HepG2 (cell line): ENCODE results near the gene ZNF121. TPM values are rescaled to one million over a fixed set of nuclear protein-coding genes. Genes with fewer than 3 reads are reported as not detected.

Experiments
- BRCA1 ChIP-seq: sonication (generic); formaldehyde crosslinking; IDR thresholded peaks from 2 replicates; pipeline ENCODE4 v1.4.0; 2020; ENCODE audit warnings: missing genetic modification reagents
- HNF4A ChIP-seq: sonication (generic); formaldehyde crosslinking; IDR thresholded peaks from 2 replicates; pipeline ENCODE4 v1.4.0; 2020; ENCODE audit warnings: missing genetic modification reagents
- MXD4 ChIP-seq: IDR thresholded peaks from 2 replicates; pipeline ENCODE4 v1.6.1; 2016; ENCODE audit warnings: mild to moderate bottlenecking, missing biosample characterization, missing genetic modification reagents
- MYC ChIP-seq: sonication (generic); formaldehyde crosslinking; IDR thresholded peaks from 2 replicates; pipeline ENCODE4 v1.9.0; 2021; ENCODE audit warnings: missing genetic modification reagents, borderline replicate concordance
- NCOA5 ChIP-seq: sonication (generic); formaldehyde crosslinking; IDR thresholded peaks from 2 replicates; pipeline ENCODE4 v1.4.0; 2020; ENCODE audit warnings: missing genetic modification reagents
- POGK ChIP-seq: sonication (generic); formaldehyde crosslinking; conservative IDR thresholded peaks from 2 replicates; pipeline ENCODE4 v1.8.0; 2022; ENCODE audit warnings: mild to moderate bottlenecking, moderate library complexity, missing genetic modification reagents
- TBX2 ChIP-seq: sonication (generic); formaldehyde crosslinking; IDR thresholded peaks from 2 replicates; pipeline ENCODE4 v1.5.0; 2020; ENCODE audit warnings: missing genetic modification reagents, mild to moderate bottlenecking, borderline replicate concordance
- TEF ChIP-seq: sonication (generic); formaldehyde crosslinking; IDR thresholded peaks from 2 replicates; pipeline ENCODE4 v1.5.0; 2020; ENCODE audit warnings: missing genetic modification reagents
- TFE3 ChIP-seq: IDR thresholded peaks from 2 replicates; pipeline ENCODE4 v1.6.1; 2016
- YEATS4 ChIP-seq: sonication (generic); formaldehyde crosslinking; IDR thresholded peaks from 2 replicates; pipeline ENCODE4 v1.4.0; 2020; ENCODE audit warnings: missing genetic modification reagents, borderline replicate concordance
- ZFX ChIP-seq: sonication (generic); formaldehyde crosslinking; IDR thresholded peaks from 2 replicates; pipeline ENCODE4 v1.4.0; 2020; ENCODE audit warnings: mild to moderate bottlenecking, low read depth, missing genetic modification reagents, moderate library complexity
- ZNF20 ChIP-seq: sonication (generic); formaldehyde crosslinking; IDR thresholded peaks from 2 replicates; pipeline ENCODE4 v1.4.0; 2020; ENCODE audit warnings: mild to moderate bottlenecking, moderate library complexity, missing genetic modification reagents
- ZNF350 ChIP-seq: sonication (generic); formaldehyde crosslinking; IDR thresholded peaks from 2 replicates; pipeline ENCODE4 v1.4.0; 2020; ENCODE audit warnings: mild to moderate bottlenecking, low read depth, missing genetic modification reagents, borderline replicate concordance
- ZNF616 ChIP-seq: sonication (generic); formaldehyde crosslinking; IDR thresholded peaks from 2 replicates; pipeline ENCODE4 v1.5.0; 2020; ENCODE audit warnings: low read depth, mild to moderate bottlenecking, missing genetic modification reagents
- ZNF747 ChIP-seq: sonication (generic); formaldehyde crosslinking; IDR thresholded peaks from 2 replicates; pipeline ENCODE4 v1.8.1; 2023; ENCODE audit warnings: missing genetic modification reagents, mild to moderate bottlenecking, borderline replicate concordance
- ZSCAN30 ChIP-seq: sonication (generic); formaldehyde crosslinking; IDR thresholded peaks from 2 replicates; pipeline ENCODE4 v1.5.0; 2020; ENCODE audit warnings: mild to moderate bottlenecking, missing genetic modification reagents
- polyA plus RNA-seq, 8 experiments: library from polyadenylated mRNA; depleted of rRNA in 3 of 8; stranded (reverse) in 7 of 8; unstranded in 1 of 8; fragments of >200 nt; fragmentation: Illumina TruSeq in 4 of 8; extraction: Trizol in 4 of 8; gene quantifications; 2 replicates each; pipeline versions ENCODE4 v1.2.1 to v1.2.3, GENCODE V29; 2011 to 2016; ENCODE audit warnings: low read depth in 4 of 8, missing spikeins in 1 of 8, mixed read lengths in 1 of 8; ENCODE audit not compliant: insufficient read depth in 1 of 8
- total RNA-seq, 5 experiments: library from RNA; depleted of rRNA; stranded (reverse); fragments of >200 nt; fragmentation: Illumina TruSeq; extraction: Trizol; gene quantifications; 2 replicates each; pipeline ENCODE4 v1.2.3, GENCODE V29; 2016; ENCODE audit warnings: low read depth in 1 of 5
- TF ChIP-seq, protein P1 (sequence below): sonication (generic); formaldehyde crosslinking; IDR thresholded peaks from 2 replicates; pipeline ENCODE4 v1.5.1; 2020; ENCODE audit warnings: mild to moderate bottlenecking, missing genetic modification reagents, borderline replicate concordance
- TF ChIP-seq, protein P2 (sequence below): sonication (generic); formaldehyde crosslinking; IDR thresholded peaks from 2 replicates; pipeline ENCODE4 v1.8.0; 2022; ENCODE audit warnings: missing genetic modification reagents, mild to moderate bottlenecking, borderline replicate concordance
- TF ChIP-seq, protein P3 (sequence below): sonication (generic); formaldehyde crosslinking; IDR thresholded peaks from 2 replicates; pipeline ENCODE4 v1.8.0; 2022; ENCODE audit warnings: mild to moderate bottlenecking, missing genetic modification reagents, moderate library complexity

ZNF121 gene
- total and polyA plus RNA-seq, 2 of the 13 experiments (the other 11 are each of a cell fraction or from before 2014, with no cell fraction given), result 7.8 to 56.3 TPM

DNA sequence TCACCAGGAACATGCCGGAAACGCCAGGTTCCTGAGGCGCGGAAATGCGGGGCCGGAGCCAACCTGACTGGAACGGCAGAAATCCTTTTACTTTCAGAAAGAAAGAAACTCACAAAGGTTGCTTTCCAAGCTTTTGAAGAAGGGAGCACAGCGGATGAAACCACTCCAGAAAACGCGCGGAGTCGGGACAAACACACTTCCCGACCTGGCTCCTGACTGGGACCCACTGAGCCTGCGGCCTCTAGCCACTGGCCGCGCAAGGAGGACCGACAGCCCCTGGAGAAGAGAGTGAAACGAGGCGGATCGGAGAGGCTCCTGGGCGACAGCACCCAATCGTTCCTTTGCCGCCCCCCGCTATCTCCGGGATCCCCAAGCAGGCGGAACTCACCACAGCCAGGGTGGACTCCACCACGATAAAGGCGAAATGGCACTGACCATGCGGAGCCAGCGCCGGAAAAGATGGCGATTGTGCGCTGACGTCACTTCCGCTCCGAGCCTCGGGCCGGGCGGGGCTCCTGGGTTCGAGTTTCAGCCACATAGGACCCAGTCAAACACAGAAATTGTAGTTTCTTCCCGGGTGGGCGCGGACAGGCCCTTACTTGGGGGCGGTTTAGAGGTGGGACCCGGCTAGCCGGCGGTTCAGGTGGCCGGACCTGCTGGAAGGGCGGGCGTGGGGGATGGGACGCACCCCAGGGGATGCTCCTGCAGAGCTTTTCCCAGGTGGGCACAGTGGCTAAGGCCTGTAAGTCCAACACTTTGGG lies at the start of gene ZNF121 (continued):
- TF ChIP-seq, protein P1, sequence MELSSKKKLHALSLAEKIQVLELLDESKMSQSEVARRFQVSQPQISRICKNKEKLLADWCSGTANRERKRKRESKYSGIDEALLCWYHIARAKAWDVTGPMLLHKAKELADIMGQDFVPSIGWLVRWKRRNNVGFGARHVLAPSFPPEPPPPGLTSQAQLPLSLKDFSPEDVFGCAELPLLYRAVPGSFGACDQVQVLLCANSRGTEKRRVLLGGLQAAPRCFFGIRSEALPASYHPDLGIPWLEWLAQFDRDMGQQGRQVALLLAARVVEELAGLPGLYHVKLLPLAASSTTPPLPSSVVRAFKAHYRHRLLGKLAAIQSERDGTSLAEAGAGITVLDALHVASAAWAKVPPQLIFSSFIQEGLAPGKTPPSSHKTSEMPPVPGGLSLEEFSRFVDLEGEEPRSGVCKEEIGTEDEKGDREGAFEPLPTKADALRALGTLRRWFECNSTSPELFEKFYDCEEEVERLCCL (CRISPR knock-in tag), result peak; percentile 55; the same call in 1 of the 2 replicates
- TF ChIP-seq TEF, result 0 out of 2 replicates have a peak, but pooled peaks have one; percentile 64
- peak; percentile 98 for TF ChIP-seq YEATS4 (CRISPR knock-in tag)
- TF ChIP-seq, protein P2, sequence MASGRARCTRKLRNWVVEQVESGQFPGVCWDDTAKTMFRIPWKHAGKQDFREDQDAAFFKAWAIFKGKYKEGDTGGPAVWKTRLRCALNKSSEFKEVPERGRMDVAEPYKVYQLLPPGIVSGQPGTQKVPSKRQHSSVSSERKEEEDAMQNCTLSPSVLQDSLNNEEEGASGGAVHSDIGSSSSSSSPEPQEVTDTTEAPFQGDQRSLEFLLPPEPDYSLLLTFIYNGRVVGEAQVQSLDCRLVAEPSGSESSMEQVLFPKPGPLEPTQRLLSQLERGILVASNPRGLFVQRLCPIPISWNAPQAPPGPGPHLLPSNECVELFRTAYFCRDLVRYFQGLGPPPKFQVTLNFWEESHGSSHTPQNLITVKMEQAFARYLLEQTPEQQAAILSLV, result peak; percentile 62; the same call in 1 of the 2 replicates
- peak; percentile 54; the same call in 1 of the 2 replicates for TF ChIP-seq BRCA1 (CRISPR knock-in tag)
- TF ChIP-seq TBX2 (CRISPR knock-in tag), result peak; percentile 69; the same call in 1 of the 2 replicates
- 0 out of 2 replicates have a peak, but pooled peaks have one; percentile 47 for TF ChIP-seq NCOA5 (CRISPR knock-in tag)
- TF ChIP-seq ZSCAN30, result no peak
- peak; percentile 75 for TF ChIP-seq ZNF350
- peak; percentile 96 for TF ChIP-seq ZFX (CRISPR knock-in tag)
- TF ChIP-seq MYC, result peak; percentile 99
- peak; percentile 76; the same call in 1 of the 2 replicates for TF ChIP-seq ZNF616 (CRISPR knock-in tag)
- TF ChIP-seq HNF4A (CRISPR knock-in tag), result 0 out of 2 replicates have a peak, but pooled peaks have one; percentile 13
- TF ChIP-seq MXD4, result peak; percentile 94
- TF ChIP-seq, protein P3, sequence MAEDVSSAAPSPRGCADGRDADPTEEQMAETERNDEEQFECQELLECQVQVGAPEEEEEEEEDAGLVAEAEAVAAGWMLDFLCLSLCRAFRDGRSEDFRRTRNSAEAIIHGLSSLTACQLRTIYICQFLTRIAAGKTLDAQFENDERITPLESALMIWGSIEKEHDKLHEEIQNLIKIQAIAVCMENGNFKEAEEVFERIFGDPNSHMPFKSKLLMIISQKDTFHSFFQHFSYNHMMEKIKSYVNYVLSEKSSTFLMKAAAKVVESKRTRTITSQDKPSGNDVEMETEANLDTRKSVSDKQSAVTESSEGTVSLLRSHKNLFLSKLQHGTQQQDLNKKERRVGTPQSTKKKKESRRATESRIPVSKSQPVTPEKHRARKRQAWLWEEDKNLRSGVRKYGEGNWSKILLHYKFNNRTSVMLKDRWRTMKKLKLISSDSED (CRISPR knock-in tag), result no peak
- peak; percentile 77 for TF ChIP-seq ZNF747 (CRISPR knock-in tag)
- TF ChIP-seq POGK, result peak; percentile 76
- TF ChIP-seq ZNF20 (CRISPR knock-in tag), result peak; percentile 70; the same call in 1 of the 2 replicates
- peak; percentile 18; the same call in 1 of the 2 replicates for TF ChIP-seq TFE3
